Activated CD4-positive, alpha-beta T cell treated with anti-CD3 and anti-CD28 coated beads for 1 hour (primary cell): ENCODE results near the gene SETDB1.

Experiments
- DNase-seq: peaks from one replicate; pipeline ENCODE4 v3.0.0-alpha.2; 2020

SETDB1 gene

DNA sequence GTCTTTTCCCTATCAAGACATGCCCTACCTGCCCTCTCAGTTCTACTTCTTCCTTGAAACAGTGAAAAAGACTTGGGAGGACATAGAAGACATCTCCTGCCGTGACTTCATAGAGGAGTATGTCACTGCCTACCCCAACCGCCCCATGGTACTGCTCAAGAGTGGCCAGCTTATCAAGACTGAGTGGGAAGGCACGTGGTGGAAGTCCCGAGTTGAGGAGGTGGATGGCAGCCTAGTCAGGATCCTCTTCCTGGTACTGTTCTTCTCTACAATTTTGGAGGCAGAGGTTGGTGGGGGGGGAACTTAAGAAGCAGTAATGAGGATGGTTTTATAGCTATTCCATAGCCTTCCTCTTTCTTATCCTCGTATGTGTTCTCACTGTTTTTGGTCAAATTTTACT is 18.7 kb downstream of the SETDB1 start:
- no peak for DNase-seq

DNA sequence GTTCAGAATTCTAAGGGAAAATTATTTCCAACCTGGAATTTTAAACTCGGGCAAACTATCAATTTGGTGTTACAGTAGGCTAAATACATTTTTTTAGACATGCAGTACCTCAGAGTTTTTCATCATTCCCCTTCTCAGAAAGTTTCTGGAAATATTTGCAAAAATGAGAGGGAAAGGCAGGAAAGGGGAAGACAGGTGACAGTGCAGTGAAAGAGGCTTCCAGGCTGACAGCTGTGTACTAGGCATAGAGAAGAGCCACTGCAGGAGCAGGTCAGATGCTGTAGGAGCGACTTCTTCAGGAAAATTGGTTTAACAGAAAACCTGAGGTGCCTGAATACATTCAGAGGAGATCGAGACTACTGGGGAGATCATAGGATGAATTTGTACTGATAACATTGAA is 28.5 kb downstream of the SETDB1 start:
- no peak for DNase-seq

DNA sequence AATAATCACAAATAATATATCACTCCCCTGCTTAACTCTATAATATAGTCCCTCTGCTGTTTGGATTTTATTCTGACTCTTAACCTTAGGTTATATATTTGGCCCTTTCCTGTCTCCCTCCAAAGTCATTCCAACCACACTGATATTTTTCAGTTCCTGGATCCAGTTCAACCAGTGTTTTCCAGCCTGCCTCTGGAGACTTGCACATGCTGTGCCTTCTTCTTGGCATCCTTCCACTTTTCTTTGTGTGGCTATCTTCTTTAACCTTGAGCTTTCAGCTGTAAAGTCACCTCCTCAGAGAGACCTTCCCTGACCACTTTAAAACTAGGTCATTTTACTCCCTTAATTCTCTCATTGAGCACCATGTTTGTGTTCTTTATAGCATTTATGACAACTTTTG is 29.1 kb downstream of the SETDB1 start:
- no peak for DNase-seq

DNA sequence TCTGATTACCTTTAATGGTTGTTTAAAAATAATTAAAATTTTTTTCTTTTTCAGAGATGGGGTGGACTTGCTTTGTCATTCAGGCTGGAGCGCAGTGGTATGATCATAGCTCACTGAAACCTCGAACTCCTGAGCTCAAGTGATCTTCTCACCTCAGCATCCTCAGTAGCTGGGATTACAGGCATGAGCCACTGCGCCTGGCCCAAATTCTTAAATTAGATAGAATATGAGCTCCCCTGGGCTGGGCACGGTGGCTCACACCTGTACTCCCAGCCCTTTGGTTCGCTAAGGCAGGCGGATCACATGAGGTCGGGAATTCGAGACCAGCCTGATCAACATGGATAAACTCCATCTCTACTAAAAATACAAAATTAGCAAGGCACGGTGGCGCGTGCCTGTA is 31.5 kb downstream of the SETDB1 start:
- DNase-seq = no peak

DNA sequence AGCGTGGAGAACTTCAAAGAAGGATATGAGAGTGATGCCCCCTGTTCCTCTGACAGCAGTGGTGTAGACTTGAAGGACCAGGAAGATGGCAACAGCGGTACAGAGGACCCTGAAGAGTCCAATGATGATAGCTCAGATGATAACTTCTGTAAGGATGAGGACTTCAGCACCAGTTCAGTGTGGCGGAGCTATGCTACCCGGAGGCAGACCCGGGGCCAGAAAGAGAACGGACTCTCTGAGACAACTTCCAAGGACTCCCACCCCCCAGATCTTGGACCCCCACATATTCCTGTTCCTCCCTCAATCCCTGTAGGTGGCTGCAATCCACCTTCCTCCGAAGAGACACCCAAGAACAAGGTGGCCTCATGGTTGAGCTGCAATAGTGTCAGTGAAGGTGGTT is 34.5 kb downstream of the SETDB1 start:
- no peak for DNase-seq

DNA sequence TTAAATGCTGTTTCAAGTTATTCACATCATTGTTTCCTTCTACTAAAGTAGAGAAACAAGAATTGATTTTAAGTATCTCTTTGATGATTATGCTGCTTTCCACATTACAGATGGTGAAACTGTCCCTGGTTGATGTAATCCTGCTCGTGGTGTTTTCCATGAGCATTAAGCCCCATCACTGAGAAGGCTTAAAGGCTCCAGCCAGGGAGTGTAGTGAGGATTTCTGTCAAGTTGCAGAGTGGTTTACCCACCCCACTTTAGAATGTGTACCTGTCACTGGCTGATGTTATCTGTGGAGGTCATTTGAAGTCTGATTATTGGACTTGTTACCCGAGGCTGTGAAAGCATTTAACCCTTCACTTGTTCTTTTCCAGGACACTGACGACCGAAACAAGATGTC is 35.6 kb downstream of the SETDB1 start:
- DNase-seq = no peak

DNA sequence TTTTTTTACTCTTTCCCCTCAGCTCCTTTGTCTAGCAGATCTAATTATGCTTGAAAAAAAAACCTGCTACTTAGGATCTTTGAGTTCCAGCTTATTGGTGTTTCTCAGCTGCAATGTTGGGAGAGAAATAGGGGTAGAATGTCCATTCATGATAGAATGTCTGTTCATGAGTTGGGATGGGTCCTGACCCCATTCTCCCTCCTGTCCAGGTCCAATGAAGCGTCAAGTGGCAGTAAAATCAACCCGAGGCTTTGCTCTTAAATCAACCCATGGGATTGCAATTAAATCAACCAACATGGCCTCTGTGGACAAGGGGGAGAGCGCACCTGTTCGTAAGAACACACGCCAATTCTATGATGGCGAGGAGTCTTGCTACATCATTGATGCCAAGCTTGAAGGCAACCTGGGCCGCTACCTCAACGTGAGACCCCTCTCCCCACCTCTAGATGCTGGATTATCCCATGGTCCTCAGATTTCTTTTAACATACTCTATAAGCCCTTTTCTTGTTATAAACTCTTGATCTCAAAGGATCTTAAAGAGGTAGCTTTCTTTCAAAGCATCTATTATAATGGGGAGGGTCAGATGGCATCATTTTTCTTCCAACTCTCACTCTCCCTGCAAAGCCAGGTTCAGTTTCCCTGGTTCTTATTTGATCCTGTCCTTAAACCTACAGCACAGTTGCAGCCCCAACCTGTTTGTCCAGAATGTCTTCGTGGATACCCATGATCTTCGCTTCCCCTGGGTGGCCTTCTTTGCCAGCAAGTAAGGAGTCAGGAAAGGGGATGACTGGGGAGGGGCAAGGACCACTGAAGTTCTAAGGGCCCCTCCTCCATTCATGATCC is 37.4 kb downstream of the SETDB1 start:
- no peak for DNase-seq

DNA sequence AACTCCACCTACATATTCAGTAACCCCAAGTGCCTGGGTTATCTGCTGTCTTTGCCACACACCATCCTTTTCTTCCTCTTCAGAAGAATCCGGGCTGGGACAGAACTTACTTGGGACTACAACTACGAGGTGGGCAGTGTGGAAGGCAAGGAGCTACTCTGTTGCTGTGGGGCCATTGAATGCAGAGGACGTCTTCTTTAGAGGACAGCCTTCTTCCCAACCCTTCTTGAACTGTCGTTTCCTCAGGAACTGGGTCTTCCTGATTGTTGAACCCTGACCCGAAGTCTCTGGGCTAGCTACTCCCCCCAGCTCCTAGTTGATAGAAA is 38.0 kb downstream of the SETDB1 start:
- DNase-seq = no peak

DNA sequence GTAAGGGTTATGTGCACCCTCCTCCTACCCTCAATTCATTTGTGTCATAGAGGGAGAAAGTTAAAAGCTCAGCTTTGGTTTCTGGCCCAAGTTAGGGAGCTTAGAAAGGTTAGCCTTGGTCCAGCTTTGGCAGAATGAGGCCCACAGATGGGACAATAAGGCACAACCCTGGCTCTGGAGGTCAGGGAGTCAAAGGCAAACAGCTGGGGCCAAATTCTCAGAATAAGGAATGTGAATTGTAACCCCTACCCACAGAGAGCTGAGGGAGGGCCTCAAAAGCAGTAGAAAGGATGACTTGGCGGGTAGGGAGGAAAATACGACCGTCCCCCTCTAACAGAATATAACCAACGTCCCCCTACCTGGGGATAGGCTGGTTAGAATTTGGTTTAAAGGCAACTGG is 39.4 kb downstream of the SETDB1 start:
- DNase-seq = no peak

DNA sequence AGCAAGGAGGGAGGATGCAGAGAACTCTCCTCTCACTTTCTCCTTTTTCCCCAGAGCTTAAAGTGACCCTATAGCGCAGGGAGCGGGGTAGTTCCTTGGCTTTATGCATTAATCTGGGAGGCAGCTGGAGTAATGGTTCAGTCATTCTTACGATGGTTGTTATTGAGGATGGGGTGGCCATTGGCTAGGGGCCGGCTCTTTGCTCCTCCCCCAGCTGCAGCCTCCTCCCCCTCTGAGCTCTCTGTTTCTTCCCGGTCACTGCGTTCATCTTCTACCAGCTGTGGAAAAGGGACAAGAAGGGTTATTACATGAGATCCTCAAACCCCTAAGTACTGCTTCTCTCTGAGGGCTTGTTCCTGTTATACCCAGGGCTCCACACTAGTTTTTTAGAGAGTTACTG is 39.8 kb downstream of the SETDB1 start:
- DNase-seq = no peak

DNA sequence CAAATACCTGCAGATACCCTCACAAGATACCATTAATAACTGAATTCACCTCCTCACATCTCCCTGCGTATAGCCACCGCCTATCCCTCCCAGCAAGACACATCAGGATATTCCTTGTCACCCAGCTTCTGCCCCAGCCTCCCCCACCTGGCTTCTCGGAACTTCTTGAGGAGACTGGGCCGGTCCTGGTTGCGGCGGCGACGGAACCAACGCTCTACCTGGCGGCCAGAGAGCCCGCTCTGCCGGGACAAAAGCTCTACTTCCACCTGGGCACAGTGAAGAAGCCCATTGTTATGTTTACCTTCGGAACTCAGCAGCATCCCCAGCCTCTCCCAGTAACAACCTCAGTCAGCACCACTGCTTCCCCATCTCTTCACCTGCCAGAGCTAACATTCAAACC is 41.8 kb downstream of the SETDB1 start:
- no peak for DNase-seq

DNA sequence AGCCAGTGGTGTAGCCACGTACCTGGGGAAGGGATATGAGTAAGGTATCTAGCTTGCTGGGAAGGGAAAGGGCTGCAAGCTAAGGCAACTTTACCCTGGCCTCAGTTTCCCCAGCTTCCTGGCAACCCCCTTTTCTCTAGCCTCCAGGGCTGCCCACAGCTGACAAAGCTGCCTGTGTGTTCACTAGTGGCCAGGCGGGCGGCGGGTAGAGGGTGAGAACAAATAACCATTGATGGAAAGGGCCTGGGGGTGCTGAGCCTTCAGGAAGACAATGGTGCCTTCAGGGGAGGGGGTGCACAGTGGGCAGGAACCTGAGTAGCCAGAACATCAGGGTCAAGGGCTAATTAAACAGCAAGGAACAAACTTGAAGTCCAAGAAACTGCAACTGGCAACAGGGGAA is 42.3 kb downstream of the SETDB1 start:
- no peak for DNase-seq

DNA sequence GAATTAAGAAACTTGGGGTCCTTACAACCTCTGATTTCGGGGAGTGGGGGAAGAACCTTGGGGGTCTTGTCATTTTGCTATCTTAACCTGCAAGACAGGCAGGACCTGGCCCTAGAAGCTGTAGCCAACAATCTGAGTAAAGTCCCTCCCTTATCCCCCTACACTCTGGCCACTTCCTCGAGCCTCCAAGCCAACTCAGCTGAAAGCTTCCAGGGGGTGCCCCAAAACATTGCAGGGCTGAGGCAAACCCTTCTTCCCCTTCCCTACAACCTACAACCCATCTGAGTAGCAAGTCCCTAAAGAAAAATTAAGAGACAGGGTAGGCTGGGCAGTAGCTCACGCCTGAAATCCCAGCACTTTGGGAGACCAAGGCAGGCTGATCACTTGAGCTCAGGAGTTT is 43.5 kb downstream of the SETDB1 start:
- DNase-seq = no peak

DNA sequence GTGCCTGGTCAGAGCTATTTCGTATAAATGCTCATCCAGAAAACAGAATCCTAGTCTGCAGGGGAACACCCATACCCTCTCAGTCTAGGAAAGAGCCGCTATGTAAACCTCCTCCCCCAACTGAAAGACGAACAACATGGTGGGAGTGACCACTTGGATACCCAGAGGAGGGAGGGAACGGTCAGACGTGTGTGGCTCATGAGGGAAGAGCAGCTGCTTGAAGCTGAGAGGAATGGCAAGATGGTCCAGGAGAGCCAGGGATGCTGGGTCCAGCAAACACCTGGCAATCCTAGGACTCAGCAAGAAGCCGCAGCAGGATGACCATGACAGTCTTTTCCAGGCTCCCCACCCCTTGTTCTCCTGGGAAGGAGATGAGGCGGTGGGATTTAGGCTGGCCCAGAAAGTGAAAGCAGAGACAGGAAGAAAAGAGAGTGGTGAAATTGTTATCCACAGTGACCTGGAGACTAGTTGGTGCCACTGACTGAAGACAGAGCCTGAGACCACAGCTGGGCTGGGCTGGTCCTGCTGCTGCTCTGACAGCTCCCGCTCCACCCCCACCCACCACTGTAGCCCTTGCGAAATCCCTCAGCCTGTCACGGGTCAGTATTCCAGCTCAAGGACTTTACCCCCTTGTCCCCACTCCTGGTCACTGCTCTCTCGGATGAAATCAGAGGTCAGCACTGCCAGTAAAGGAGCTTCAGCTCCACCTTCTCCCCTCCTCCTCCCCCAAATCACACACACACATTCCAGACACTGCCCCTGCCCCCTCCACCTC is 44.8 kb downstream of the SETDB1 start:
- no peak for DNase-seq

DNA sequence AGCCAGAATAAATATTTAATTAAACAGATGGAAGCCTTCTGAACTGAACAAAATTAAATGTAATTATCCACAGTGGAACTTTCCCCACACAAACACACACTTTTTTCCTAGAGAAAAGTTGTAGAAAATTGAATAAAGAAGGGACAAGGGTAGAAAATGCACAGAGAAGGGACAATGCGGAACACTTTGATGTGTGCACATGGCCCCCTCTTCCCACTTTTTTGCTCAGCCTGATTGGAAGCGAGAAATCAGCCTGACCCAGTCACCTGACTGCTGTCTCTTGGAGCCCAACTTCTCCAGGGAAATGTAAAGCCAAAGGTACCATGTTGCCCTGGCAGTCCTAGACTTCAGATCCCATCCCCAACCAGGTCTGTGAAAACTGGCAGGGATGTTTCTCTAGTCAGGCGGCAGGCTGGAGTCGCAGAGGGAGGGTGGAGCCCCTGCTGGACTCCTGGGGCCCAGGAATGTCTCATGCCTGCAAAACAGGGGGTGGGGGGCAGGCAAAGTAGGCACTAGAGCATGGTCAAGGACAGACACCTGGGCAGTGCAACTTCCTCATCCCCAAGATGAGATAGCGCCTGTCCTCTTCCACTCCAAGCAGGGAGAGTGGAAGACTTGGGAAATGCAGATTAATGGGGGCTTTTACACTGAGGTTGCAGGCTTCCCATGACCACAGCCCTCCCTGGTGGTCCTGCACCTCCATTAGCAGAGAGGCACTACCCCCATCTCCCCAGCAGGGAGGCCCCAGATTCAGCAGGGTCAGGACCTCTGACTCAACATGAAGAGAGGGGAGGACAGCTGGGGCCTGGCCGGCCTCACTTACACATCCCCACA is 45.6 kb downstream of the SETDB1 start:
- DNase-seq = no peak

DNA sequence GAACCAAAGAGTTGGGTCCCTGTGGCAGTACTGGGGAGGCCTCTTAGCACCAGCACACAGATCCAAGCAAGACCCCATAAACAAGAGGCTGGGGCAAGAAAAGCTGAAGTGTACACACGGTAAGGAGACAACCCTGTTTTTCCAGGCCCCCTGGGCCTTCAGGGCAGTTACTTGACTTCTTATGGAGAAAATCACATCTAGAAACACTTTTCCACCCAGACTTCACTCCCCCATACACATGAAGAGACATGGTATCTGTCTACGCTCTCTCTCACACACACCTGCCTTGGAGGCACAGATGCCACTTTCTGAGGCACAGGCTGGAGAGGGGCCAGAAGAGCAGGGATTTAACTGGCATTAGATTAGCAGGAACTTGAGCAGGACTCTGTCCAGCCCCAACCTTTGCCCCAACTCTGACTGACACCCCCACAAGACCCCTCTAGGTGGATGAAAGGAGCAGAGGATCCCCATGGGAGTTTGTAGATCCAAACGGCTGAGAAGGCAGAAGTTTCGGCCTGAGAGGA is 46.3 kb downstream of the SETDB1 start:
- DNase-seq = no peak

DNA sequence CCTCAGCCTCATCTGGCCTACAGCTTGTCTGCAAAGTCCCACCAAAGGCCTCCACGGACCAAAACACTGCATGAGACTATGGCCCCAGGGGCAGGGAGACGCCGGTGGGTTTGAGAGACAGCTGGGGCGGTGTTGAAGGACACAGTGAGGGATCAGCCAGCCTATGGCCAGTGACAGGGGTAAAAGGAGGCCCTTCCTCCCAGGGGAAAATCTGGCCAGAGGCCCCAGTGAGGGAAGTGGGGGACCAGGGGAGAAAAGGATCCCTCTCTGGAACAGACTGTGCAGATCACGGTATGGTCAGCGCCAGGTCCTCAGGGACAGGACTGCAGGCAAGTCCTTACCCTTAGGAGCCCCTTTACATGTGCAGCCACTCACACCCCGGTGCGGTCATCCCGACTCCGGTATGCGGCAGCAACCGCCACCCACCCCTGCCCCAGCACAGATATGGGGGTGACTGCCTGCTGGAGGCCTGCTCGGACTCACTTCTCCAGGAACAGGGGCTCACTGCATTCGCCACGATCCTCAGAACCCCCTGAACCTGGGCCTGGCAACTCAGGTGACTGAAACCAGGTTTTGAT is 47.2 kb downstream of the SETDB1 start:
- DNase-seq = no peak

DNA sequence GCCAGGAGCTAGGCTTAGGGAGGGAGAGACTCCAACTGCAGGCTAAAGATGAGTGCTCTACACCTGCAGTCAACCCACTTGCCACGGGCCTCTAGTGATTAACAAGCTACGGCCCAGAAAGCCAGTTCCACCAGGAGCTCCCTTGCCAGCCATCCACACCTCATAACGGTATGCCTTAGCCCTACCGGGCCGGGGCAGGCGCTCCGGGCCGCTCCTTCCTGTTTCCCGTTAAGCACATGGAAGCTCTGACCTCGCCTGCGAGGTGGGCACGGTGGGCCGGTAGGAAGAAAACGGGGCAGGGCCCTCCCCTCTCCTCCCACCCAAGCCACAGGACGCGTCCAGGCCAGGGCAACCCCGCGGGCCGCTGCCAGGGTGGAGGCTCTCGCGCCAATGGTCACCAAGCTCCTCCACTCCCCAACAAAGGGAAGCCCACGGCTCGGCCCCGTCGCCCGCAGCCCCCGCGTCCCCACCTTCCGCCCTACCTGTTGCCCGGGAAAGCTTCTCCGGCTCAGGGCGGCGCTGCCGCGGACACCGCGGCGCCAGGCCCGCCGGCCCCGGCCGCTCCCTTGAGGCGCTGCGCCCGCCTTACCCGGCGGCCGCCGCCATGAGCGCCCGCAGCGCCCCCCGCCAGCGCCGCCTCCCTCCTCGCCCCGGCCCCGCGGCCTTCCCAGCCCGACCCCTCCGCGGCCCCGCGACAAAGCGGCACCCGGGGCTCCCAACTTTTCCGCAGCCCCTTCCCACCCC is 47.8 kb downstream of the SETDB1 start:
- DNase-seq = peak; percentile 13

DNA sequence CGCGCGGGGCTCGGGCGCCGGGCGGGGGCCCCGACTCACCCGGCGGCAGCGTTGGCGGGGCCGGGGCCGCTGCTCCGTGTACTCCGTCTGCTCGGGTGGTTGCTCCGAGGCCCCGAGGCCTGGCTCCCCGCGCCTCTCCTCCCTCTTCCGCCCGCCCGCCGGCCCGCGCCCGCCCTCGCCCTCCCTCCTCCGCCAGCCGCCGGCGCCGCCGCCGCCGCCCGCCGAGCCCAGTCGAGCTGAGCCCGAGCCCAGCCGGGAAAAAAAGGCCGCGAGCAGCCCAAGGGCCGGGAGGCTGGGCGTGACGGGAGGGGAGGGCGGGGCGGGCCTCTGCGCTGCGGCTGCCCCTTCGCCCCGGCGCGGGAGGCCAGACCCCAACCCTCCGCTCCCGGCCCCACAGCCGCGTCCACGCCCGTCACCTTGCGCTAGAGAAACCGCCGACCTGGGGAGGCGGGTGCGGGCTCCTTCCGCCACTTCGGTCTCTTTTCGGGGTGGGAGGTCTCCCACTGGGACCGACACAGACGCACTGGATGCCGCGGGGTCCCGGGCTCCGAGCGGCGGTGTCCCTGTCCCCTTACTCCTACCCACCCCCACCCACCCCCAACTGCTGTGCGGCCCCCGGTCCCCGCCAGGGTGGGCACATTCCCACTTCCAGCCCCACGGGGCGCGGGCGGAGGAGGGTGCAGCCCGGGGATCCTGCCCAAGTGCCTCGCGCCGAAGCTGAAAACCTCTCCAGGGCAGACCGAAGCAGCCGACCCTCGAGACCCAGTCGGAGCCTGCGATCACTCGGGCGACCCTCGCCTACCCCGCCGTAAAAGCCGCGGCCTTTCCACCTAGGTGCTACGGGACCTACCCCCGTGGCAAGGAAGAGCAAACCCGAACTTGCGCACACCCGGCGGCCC is 48.7 kb downstream of the SETDB1 start, which contains the start of gene CERS2:
CERS2 (minus strand) TSS at position 256 of the 899 bp plus-strand sequence. CDS start 5,745 bp downstream, outside the sequence.
- peak; percentile 66 for DNase-seq

DNA sequence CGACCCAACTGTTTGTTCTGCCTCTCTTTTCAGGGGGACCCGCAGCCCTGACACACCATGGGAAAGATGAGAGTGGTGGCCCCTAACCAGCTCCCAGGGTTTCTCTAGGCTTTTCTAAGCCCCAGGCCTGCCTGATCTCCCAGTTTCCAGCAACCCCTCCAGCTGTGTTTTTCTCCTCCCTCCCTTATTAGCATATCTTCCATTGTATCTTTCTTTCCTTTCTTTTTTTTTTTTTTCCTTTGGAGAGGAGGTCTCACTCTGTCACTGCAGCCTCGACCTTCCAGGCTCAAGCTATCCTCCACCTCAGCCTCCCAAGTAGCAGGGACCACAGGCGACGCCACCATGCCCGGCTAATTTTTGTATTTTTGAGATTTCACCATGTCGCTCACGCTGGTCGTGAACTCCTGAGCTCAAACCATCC is 50.2 kb downstream of the SETDB1 start:
- DNase-seq = no peak
